KBM-7 (cell line): Measurements from ENCODE around the gene SCIN.
"Not testable (repeated sequence)": the region's sequence is repeated elsewhere in the genome, so short reads cannot be mapped to it uniquely, and the experiment has no call there.

ENCODE experiments used
- DNase-seq: peaks from one replicate; pipeline ENCODE4 v3.0.0-alpha.2; 2015
- in situ Hi-C: fragments of 300-500 bp; cut with MboI; formaldehyde crosslinking; loops from 2 replicates; pipeline ENCODE4 v1.14.3; 2020; ENCODE audit warnings: low sequenced_read_pairs, low pct_unique_long_range_greater_than_20kb, mixed read lengths

Gene SCIN

DNA sequence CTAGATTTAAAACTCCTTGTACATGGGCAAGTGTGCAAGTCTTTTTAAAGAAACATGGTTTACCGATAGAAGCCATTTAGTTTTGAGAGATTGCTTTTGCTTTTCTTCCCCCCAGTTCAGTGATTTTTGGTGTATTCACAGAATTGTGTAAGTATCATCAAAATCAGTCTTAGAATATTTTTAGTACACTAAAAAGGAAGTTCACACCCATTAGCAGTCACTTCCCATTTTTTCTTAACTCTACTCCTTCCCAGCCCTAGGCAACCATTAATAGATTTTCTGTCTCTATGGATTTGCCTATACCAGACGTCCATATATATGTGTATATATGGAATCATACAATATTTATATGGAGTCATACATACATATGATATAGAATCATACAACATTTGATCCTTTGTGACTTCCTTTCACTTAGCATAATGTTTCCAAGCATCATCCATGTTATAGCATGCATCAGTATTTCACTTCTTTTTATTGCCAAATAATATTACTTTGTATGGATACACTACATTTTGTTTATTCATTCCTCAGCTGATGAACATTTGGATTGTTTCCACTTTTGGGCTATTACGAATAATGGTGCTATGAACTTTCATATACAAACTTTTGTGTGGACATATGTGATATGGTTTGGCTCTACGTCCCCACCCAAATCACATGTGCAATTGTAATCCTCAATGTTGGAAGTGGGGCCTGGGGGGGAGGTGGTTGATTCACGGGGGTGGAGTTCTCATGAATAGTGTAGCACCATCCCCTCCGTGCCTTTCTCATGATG lies 100.4 kb downstream of the SCIN start:
- in situ Hi-C loops: no loop called here
- peak; percentile 62 for DNase-seq

DNA sequence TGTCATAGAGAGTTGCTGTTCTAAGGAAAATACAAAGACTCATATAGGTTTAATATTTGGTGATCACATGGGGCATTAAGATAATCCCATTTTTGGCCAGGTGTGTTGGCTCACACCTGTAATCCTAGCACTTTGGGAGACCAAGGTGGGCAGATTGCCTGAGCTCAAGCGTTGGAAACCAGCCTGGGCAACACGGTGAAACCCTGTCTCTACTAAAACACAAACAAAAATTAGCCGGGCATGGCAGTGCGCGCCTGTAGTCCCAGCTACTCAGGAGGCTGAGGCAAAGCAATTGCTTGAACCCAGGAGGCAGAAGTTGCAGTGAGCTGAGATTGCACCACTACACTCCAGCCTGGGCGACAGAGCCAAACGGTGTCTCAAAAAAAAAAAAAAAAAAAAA lies 102.9 kb downstream of the SCIN start:
- DNase-seq, in situ Hi-C loops: not testable (repeated sequence)

DNA sequence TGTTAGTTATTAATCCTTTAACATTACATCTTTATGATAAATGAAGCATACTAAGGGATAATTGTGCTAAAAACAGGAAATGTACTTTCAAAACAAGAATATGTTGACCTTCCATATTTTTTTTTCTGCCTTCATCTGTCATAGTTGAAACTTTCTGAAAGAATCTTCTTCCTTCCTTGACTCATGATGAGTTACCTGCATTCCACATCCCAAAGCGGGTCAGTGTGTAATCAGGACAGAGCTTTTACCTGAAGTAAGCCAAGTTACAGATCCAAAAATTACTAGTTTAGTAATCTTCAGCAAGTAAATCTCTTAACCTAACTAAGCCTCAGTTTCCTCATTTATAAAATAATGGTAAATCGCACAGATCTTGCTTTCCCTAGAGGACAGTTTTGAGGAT lies 103.5 kb downstream of the SCIN start:
- in situ Hi-C loops: no loop called here
- DNase-seq: no peak

DNA sequence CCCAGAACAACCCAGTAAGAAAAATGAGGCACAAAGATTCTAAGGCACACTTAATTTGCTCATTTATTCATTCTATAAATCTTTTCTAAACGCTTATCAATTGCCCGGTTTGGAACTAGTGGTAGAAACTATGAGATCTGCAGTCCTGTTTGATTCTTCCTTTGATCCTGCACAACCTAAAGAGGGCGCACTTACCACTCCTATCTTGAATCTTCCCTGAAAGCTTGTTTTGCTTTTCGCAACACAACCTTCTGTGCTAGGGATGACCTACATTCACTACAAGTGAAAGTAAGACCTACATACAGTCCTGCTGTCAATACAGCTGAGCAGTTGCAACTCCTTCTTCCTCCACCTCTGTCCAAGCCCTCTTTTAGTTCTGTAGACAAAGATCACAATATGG lies 104.3 kb downstream of the SCIN start:
- DNase-seq: peak; percentile 62
- in situ Hi-C loops: loop anchor here (25.0 kb wide), 1 partner anchor 437 kb away; no protein-coding TSS in a partner anchor

DNA sequence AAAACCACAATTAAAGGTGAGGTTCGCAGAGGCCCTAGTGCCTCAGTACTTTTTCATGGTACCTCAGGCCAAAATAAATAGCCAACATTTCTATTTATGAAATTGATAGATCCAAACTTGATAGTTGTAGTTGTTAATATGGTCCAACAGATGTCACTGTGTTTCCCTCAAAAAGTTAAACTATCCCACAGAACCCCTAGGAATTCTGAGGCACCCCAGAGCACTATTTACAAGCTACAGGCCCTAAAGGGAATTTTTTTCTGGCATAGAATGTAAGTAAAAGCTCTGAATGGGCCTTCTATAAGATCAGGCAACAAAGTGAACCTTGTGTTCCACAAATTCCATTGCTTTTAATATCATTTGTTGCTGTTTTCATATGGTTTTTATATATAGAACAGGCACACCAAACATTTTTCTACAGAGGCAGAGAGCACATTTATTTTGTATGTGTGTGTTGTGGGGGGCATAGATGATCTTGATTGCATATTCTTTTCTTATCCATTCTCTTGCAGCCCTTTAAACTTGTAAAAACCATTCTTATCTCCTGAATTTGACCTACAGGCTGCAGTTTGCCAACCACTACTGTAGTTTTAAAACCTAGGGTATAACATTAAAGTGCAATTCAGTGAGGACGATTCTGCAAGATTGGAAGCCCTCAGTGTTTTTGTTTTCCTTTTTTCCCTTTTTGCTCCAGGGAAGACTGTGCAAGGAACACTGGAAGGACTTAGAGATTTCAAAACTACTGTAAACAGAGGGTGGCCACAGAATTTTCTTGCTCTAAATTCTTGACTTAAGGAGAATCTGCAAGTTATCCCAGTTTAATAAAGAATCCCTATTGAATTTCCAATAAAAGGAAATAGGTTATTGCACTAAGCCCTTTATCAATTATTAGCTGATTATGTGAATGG lies 113.4 kb downstream of the SCIN start:
- DNase-seq: no peak
- in situ Hi-C loops: loop anchor here (25.0 kb wide), 1 partner anchor 428 kb away; no protein-coding TSS in a partner anchor

DNA sequence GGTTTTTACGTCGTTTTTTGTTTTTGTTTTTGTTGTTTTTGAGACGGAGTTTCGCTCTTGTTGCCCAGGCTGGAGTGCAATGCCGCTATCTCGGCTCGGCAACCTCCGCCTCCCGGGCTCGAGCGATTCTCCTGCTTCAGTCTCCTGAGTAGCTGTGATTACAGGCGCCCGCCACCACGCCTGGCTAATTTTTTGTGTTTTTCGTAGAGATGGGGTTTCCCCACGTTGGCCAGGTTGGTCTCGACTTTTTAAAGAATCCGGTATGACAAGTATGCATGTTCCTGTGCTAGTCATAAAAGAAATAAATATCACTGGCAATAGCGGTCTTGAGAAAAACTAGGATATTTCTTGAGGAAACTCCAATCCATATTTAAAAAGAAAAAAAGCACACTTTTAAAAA lies 114.2 kb downstream of the SCIN start:
- in situ Hi-C loops: loop anchor here (25.0 kb wide), 1 partner anchor 428 kb away; no protein-coding TSS in a partner anchor

DNA sequence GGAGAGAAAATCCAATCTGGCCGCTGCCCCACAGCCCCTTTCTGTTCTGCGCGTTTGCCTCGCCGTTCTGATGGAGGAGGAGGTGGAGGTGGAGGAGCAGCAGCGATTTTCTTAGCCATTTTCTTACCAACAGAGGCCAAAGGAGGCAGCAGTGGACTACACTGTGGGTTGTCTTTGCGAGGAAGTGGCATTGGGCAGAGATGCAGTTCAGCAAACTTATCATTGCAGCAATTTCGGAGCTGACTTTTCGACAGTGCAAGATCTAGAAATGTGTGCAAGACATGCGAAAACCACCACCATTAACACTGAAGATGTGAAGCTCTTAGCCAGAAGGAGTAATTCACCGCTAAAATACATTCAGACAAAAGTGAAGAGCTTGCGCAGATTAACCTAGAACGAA lies 115.0 kb downstream of the SCIN start:
- DNase-seq: no peak
- in situ Hi-C loops: loop anchor here (25.0 kb wide), 1 partner anchor 427 kb away; no protein-coding TSS in a partner anchor

More for the DNA sequence above, 114.2 kb downstream of the SCIN start:
- DNase-seq: no peak

DNA sequence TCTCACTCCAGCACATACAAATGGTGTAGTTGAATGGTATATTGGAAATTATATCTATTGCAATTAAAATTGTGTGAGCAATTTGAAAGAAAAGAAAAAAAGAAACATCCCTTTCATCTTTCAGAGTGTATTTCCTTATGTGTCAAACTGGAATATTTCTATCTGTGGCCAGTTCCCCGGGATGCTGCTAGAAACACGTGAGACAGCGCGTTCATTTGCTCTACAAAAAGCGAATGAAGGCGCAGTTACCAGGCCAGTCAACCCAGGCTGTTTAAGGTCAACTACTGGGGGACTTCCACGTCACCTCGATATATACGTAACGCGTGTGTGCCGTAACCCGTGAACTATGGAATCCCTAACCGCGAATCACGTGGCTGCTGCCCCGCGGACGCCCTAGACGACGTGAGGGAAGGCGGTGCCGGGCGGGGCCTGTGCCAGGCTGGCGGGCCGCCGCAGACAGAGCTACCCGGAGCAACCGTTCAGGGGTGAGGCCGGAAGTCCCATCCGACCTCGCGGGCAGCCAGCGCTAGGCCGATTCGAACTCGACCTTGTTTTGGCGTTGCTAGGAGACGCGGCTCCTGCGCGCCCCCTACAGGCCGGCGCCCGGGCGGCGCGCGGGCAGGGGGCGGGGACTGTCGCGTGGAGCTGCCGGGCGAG lies 115.8 kb downstream of the SCIN start:
- peak; percentile 97 for DNase-seq
- in situ Hi-C loops: loop anchor here (25.0 kb wide), 1 partner anchor 426 kb away; no protein-coding TSS in a partner anchor

DNA sequence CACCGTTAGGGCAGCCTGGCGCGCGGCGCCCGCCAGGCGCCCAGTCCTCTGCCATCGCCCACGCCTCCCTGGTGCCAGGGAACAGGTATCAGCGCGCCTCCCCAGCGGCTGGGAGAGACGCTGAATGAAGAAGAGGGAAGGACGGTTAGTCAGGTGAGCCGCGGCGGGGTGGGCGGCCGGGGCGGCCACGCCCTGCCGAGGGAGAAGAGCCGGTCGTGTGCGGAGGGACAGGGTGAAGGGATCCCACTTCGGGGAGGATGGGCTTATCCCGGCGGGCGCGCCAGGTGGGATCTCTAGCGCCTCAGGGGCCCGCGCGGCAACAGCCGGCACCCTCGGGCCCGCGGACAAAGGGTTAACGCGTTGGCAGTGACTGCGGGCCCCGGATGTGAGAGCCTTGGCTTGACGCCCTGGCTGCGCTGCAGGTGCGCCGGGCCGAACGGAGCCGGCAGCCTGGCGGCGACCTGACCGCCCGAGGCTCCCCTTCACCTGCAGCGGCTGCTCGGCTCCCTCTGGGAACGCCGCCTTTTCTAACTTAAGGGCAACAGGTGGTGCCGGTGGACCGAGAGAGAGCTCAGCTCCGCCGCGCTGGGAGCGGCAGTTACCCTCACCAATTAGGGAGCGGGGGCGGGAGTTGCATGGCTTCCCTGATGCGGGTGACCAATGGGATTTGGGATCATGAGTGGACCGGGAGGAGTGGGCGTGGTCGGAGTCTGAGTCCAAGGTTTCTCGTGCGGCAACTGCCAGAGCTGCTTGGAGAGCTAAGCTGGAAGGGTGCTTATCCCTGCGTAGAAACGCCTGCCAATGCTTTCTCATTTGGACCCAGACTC lies 116.6 kb downstream of the SCIN start, which contains the start of gene ARL4A:
TSS of gene ARL4A (plus strand) at position 743 of the 827 bp plus-strand sequence. CDS start 622 bp downstream, outside the sequence.
- in situ Hi-C loops: loop anchor here (25.0 kb wide), 1 partner anchor 425 kb away; no protein-coding TSS in a partner anchor
- DNase-seq: peak; percentile 98

DNA sequence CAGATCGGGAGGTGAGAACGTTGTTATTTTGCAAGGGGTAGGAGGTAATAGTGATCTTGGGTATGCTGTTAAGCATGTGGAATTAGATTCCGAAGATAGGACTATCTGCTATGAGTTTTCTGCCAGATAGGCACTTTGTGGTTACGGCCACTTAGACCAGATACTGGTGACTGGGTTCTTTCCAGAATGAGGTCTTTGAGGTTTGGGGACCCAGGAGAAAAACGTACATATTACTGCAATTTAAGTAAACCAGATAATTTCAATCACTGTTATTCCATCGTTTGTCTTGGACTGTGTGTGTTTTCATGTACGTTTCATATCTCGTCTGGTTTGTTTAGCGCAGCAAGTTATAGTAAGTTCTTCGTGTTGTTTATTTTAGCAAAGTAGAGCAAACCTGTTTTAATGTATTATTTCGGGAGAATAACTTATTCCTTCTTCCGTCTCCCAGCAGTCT lies 117.2 kb downstream of the SCIN start:
- in situ Hi-C loops: loop anchor here (25.0 kb wide), 1 partner anchor 425 kb away; no protein-coding TSS in a partner anchor
- no peak for DNase-seq

DNA sequence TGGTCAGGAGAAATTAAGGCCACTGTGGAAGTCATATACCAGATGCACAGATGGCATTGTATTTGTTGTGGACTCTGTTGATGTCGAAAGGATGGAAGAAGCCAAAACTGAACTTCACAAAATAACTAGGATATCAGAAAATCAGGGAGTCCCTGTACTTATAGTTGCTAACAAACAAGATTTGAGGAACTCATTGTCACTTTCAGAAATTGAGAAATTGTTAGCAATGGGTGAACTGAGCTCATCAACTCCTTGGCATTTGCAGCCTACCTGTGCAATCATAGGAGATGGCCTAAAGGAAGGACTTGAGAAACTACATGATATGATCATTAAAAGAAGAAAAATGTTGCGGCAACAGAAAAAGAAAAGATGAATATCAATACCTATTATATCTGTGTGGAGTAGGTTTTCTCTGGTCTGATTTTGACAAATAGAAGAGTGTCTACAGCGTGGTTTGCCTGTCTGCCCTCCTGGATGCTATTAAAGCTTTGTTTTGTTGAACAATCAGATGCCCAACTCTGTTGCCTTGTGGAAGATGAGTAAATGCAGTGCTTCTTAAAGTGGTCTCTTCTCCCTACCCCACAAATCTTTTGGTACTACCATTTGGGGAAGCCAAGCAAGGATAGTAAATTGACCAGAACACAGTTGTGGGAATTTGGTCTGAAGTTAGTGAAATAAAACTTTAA lies 118.1 kb downstream of the SCIN start:
- not testable (repeated sequence) for DNase-seq
- in situ Hi-C loops: loop anchor here (25.0 kb wide), 1 partner anchor 424 kb away; no protein-coding TSS in a partner anchor

DNA sequence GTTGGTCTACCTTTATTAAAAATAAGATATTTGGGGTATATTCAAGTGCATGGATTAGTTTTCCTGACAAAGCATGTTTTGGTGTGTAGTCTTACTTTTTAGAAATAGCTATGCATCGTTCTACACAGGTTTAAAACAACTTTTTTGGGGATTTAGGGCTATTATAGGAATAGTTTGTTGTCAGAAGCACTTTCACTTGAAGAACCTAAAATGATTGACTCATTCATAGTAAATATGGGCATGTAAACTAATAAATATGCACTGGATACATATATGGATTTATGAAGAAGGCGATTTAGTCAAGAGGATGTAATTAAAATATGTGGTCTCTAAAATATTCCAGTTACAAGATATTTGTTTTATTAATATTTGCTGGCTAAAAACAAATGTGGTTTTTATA lies 118.9 kb downstream of the SCIN start:
- no peak for DNase-seq
- in situ Hi-C loops: loop anchor here (25.0 kb wide), 1 partner anchor 423 kb away; no protein-coding TSS in a partner anchor

DNA sequence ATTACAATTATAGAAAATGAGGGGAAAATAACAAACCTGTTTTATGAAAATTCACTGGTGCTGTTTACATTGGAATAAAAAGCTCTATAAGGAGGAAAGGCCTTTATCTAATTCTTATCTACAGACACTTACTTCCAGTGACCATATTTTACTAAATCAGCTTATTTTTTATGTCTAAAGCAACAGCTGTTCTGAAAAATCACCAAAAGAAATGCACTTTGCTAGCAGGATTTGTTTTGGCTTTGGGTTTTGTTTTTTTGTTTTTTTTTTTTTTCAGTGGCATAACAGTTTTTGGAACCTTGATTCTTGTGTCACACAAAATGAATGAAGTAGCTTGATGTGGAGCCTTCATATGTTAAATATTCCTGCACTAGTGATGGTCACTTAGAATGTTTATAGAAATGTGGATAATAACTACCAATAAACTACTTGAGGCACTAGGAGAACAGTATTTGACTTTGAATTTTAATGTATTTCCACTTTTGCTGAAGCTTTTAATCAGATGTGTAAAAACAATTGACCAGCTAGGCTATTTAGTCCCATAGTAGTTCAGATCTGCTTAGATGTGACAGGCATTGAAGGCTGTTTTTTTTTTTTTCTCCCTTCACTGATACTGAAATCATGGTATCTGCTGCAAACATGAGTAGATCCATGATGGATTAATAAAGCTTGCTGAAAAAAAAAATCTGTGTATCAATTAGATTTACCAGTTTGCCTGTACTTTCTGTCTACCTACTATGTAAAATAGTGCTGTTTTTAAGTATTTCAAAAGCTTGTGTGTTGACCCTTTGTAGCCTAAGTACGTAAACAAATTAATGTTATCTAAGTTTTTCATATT lies 119.7 kb downstream of the SCIN start:
- DNase-seq: no peak
- in situ Hi-C loops: loop anchor here (25.0 kb wide), 1 partner anchor 422 kb away; no protein-coding TSS in a partner anchor

DNA sequence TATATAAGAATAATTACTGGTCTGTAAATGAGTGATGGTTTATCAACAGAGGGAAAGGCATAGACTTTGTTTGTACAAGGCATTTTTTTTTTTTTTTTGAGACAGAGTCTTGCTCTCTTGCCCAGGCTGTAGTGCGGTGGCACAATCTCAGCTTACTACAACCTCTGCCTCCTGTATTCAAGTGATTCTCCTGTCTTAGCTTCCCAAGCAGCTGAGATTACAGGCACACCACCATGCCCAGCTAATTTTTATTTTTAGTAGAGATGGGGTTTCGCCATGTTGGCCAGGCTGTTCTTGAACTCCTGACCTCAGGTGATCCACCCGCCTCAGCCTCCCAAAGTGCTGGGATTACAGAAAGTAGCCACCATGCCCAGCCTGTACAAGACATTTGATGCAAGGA lies 120.9 kb downstream of the SCIN start:
- in situ Hi-C loops: loop anchor here (25.0 kb wide), 1 partner anchor 421 kb away; no protein-coding TSS in a partner anchor
- not testable (repeated sequence) for DNase-seq

DNA sequence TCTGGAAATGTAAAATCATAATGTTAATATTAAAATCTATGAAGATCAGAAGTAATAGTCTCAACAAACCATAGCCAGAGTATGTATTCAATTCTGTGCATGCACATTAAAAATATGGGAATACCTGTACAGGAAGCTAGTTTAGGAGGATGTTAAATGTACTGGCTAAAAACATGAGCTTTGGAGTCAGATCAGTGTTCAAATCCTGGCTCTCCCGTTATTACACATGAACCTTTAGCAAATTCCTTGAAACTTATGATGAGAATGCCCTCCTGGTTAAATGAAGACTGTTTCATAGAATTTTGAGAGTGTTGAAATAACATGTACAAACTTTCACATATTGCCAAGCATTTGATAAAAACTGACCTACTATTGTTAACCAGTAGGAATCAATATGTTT lies 121.5 kb downstream of the SCIN start:
- DNase-seq: no peak
- in situ Hi-C loops: loop anchor here (25.0 kb wide), 1 partner anchor 420 kb away; no protein-coding TSS in a partner anchor

DNA sequence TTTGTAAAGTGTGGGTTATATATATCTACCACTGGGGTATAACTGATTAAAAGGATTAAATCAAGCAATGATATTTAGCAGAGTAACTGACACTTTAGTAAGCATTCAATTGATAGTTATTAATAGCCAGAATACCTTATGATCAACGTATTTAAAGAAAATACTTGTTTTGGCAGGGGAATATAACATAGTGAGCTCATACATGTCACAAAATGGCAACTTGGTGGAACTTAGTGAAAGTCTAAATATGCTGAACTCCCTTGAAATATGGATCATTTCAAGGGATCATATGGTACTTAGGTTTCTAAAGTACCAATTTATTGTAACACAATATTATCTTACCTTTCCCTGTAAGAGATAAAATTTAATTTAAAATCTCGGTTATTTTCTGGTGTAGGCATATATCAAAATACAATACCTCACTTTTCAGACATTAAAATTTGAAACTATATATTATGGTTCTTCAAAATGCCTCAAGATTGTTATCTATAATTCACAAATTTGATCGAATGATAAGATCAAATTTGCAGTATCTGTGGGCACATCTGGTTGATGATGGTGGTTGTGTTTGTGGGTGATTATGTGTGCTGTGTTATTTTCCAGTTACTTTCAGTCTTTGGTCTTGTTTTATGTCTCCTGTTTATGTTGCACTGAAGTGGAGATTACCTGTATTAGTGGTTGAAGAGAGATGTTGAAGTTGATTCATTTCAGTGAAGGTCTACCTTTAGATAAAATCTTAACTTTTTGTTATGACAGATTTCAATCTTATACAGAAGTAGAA lies 122.1 kb downstream of the SCIN start:
- no peak for DNase-seq
- in situ Hi-C loops: loop anchor here (25.0 kb wide), 1 partner anchor 420 kb away; no protein-coding TSS in a partner anchor
